ENCODE data around the gene KDM3A.
A peak's percentile ranks its signal among the peaks of the same experiment; 100 is the strongest.

KDM3A gene

GRCh38 chr2:86420913-86421312, 20.3 kb upstream of the KDM3A start:
- DNase-seq (ENCODE audit: low read depth) = no peak
- no peak overlapping the region for H3K4me3 ChIP-seq (ENCODE audit: low read depth, low read length)
- TF ChIP-seq, protein P1, sequence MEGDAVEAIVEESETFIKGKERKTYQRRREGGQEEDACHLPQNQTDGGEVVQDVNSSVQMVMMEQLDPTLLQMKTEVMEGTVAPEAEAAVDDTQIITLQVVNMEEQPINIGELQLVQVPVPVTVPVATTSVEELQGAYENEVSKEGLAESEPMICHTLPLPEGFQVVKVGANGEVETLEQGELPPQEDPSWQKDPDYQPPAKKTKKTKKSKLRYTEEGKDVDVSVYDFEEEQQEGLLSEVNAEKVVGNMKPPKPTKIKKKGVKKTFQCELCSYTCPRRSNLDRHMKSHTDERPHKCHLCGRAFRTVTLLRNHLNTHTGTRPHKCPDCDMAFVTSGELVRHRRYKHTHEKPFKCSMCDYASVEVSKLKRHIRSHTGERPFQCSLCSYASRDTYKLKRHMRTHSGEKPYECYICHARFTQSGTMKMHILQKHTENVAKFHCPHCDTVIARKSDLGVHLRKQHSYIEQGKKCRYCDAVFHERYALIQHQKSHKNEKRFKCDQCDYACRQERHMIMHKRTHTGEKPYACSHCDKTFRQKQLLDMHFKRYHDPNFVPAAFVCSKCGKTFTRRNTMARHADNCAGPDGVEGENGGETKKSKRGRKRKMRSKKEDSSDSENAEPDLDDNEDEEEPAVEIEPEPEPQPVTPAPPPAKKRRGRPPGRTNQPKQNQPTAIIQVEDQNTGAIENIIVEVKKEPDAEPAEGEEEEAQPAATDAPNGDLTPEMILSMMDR (IDR thresholded peaks at IDR 0.05; ENCODE audit: low read depth, low read length) = no peak
- TF ChIP-seq MYC (IDR thresholded peaks at IDR 0.05; ENCODE audit: low read depth, low read length) (no peak), MAX (IDR thresholded peaks at IDR 0.05; ENCODE audit: low read depth, low read length) (no peak), POLR2A (IDR thresholded peaks at IDR 0.05; ENCODE audit: extremely low read depth, insufficient read length) (no peak)

DNA sequence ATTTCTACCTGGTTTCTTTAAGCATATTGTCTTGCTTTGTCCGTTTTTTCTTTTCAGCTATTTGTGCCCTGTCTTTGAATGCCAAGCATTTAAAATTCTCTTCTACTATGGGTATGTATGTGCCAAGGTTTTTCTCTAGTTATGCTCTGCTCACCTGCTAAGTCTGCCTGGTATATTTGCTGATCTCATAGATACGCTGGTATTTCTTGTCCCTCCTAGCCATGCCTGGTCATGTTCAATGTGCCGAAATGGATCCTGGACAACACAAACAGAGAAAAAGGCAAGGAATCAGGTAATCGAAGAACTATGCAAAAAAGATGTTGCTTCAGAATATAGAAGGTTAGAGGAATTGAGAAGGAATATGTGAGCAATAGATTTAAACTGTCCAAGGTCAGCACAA, 14.9 kb upstream of the KDM3A start:
- no peak for TF ChIP-seq POLR2A (IDR thresholded peaks at IDR 0.05; ENCODE audit: extremely low read depth, insufficient read length)
- TF ChIP-seq, protein P1 (IDR thresholded peaks at IDR 0.05; ENCODE audit: low read depth, low read length) = no peak
- TF ChIP-seq MYC (IDR thresholded peaks at IDR 0.05; ENCODE audit: low read depth, low read length) = no peak
- TF ChIP-seq MAX (IDR thresholded peaks at IDR 0.05; ENCODE audit: low read depth, low read length) = no peak
- H3K4me3 ChIP-seq (ENCODE audit: low read depth, low read length) = no peak overlapping the region
- DNase-seq (ENCODE audit: low read depth) = no peak

GRCh38 chr2:86429335-86429734, 11.8 kb upstream of the KDM3A start:
- TF ChIP-seq MAX (IDR thresholded peaks at IDR 0.05; ENCODE audit: low read depth, low read length) = no peak
- no peak for TF ChIP-seq MYC (IDR thresholded peaks at IDR 0.05; ENCODE audit: low read depth, low read length)
- no peak for TF ChIP-seq POLR2A (IDR thresholded peaks at IDR 0.05; ENCODE audit: extremely low read depth, insufficient read length)
- TF ChIP-seq, protein P1 (IDR thresholded peaks at IDR 0.05; ENCODE audit: low read depth, low read length) = no peak
- DNase-seq (ENCODE audit: low read depth) = no peak
- H3K4me3 ChIP-seq (ENCODE audit: low read depth, low read length) = no peak overlapping the region

DNA sequence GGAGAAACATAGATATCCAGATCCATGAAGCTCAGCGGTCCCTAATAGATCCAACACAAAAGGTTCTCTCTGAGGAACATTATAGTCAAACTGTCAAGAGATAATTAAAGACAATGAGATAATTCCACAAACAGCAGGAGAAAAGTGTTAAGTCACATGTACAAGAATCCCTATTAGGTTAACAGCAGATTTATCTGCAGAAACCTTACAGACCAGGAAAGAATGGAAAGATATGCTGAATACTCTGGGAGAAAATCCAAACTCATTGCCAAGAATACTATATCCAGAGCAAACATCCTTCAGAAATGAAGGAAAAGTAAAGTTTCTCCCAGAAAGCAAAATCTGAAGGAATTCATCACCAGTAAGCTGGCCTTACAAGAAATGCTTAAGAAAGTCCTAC, 10.8 kb upstream of the KDM3A start:
- DNase-seq (ENCODE audit: low read depth) = no peak
- no peak overlapping the region for H3K4me3 ChIP-seq (ENCODE audit: low read depth, low read length)
- TF ChIP-seq MYC (IDR thresholded peaks at IDR 0.05; ENCODE audit: low read depth, low read length) = no peak
- no peak for TF ChIP-seq MAX (IDR thresholded peaks at IDR 0.05; ENCODE audit: low read depth, low read length)
- TF ChIP-seq, protein P1 (IDR thresholded peaks at IDR 0.05; ENCODE audit: low read depth, low read length) = no peak
- no peak for TF ChIP-seq POLR2A (IDR thresholded peaks at IDR 0.05; ENCODE audit: extremely low read depth, insufficient read length)

DNA sequence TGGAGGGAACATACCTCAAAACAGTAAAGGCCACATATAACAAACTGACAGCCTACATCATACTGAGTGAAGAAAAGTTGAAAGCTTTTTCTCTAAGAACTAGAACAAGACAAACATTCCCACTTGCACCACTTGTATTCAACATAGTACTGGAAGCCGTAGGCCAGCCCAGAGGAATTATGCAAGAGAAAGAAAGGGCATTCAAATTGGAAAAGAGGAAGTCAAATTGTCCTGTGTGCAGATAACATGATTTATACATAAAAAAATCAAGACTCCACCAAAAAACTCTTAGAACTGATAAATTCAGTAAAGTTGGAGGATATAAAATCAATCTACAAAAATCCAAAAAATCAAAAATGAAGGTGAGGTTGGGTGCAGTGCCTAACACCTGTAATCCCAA, 8.0 kb upstream of the KDM3A start:
- TF ChIP-seq MAX (IDR thresholded peaks at IDR 0.05; ENCODE audit: low read depth, low read length) (no peak), POLR2A (IDR thresholded peaks at IDR 0.05; ENCODE audit: extremely low read depth, insufficient read length) (no peak), MYC (IDR thresholded peaks at IDR 0.05; ENCODE audit: low read depth, low read length) (no peak)
- TF ChIP-seq, protein P1 (IDR thresholded peaks at IDR 0.05; ENCODE audit: low read depth, low read length) = no peak
- DNase-seq (ENCODE audit: low read depth) = peak; percentile 58
- H3K4me3 ChIP-seq (ENCODE audit: low read depth, low read length) = no peak overlapping the region

DNA sequence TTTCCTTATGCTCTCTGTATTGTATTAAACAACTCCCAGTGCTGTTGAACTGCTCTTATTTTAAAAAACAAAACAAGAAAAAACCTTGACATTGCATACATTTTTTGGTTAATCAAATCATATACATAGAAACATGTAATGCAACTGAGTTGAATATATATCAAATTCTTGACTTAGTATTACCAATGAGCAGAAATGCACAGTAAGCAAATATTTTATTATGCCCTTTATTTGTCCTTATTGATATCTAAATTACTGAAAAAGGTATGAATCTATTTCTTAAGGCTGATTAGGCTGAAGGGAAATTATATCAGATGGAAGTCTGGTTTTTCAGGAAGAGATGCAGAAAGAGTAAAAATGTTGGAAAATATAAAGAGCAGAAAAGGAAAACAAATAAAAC, 6.9 kb upstream of the KDM3A start:
- TF ChIP-seq MAX (IDR thresholded peaks at IDR 0.05; ENCODE audit: low read depth, low read length) = no peak
- TF ChIP-seq, protein P1 (IDR thresholded peaks at IDR 0.05; ENCODE audit: low read depth, low read length) = no peak
- no peak for TF ChIP-seq POLR2A (IDR thresholded peaks at IDR 0.05; ENCODE audit: extremely low read depth, insufficient read length)
- TF ChIP-seq MYC (IDR thresholded peaks at IDR 0.05; ENCODE audit: low read depth, low read length) = no peak
- no peak for DNase-seq (ENCODE audit: low read depth)
- H3K4me3 ChIP-seq (ENCODE audit: low read depth, low read length) = no peak overlapping the region

Data from NB4 (cell line).